Measurements from ENCODE around the gene SETBP1. TPM values are rescaled to one million over a fixed set of nuclear protein-coding genes. Genes with fewer than 3 reads are reported as not detected.

The SETBP1 gene
- total RNA-seq, 1 donor from 2014 or later: 80.0 TPM

DNA sequence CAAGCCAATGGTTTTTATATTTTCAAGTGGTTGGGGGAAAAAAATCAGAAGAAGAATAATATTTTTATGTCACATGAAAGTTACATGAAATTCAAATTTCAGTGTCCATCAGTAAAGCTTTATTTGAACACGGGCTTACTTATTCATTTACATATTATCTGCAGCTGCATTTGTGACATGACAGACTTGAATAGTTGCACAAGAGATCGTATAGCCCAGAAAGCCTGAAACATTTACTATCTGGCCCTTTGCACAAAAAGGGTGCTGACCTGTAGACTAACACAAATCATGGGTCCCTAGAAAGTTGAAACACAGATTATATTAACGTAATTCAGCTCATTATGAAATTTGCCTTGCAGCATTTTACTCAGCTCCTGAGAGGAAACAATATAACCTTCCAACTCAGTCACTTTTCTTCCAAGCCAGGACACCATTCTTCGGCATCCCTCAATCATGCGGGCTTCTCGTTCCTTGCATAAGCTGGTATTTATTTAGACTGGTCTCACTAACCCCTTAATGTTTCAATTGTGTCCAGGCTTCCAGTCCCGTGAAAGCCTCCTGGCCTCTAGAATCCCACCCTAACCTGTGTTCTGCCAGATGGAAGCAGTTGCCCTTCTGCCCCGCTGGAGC lies 402.7 kb downstream of the SETBP1 start:
- Mint-ChIP-seq H3K4me1 (ENCODE audit: unreplicated experiment) (no peaks in the 10 kb centered on the region), H3K9me3 (ENCODE audit: unreplicated experiment) (peaks cover 4% of the 10 kb centered on the region), H3K36me3 (ENCODE audit: unreplicated experiment) (no peaks in the 10 kb centered on the region), H3K27me3 (ENCODE audit: unreplicated experiment) (peaks cover 7% of the 10 kb centered on the region), H3K27ac (ENCODE audit: unreplicated experiment) (no peak overlapping the region), H3K4me3 (ENCODE audit: unreplicated experiment) (no peak overlapping the region)
- no peak for DNase-seq (ENCODE audit: extremely low spot score, unreplicated experiment)
- TF ChIP-seq, protein P1, sequence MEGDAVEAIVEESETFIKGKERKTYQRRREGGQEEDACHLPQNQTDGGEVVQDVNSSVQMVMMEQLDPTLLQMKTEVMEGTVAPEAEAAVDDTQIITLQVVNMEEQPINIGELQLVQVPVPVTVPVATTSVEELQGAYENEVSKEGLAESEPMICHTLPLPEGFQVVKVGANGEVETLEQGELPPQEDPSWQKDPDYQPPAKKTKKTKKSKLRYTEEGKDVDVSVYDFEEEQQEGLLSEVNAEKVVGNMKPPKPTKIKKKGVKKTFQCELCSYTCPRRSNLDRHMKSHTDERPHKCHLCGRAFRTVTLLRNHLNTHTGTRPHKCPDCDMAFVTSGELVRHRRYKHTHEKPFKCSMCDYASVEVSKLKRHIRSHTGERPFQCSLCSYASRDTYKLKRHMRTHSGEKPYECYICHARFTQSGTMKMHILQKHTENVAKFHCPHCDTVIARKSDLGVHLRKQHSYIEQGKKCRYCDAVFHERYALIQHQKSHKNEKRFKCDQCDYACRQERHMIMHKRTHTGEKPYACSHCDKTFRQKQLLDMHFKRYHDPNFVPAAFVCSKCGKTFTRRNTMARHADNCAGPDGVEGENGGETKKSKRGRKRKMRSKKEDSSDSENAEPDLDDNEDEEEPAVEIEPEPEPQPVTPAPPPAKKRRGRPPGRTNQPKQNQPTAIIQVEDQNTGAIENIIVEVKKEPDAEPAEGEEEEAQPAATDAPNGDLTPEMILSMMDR (IDR thresholded peaks at IDR 0.05): no peak

DNA sequence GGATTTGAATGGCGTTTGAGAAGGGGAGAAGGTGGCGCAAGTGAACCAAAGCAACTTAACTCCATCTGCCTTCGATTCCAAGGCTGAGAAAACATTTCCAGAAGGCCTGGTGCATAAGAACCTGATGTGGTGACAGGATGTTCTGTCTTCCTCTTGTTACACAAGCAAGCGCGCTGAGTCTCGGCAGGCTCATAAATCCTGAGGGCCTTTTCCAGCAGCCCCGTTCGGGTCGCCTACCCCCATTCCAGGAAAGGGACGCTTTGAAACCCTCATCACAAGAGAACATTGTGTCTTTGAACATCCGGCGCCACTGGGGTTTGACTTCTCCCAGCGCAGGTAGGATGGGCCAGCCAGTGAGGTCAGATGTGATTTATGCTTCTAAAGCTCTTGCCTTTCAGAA lies 403.5 kb downstream of the SETBP1 start:
- no peak overlapping the region for H3K4me3 Mint-ChIP-seq (ENCODE audit: unreplicated experiment)
- DNase-seq (ENCODE audit: extremely low spot score, unreplicated experiment): no peak
- no peaks in the 10 kb centered on the region for H3K4me1 Mint-ChIP-seq (ENCODE audit: unreplicated experiment)
- H3K36me3 Mint-ChIP-seq (ENCODE audit: unreplicated experiment): no peaks in the 10 kb centered on the region
- H3K27ac Mint-ChIP-seq (ENCODE audit: unreplicated experiment): no peak overlapping the region
- TF ChIP-seq, protein P1 (IDR thresholded peaks at IDR 0.05): no peak
- H3K27me3 Mint-ChIP-seq (ENCODE audit: unreplicated experiment): peaks cover 10% of the 10 kb centered on the region
- H3K9me3 Mint-ChIP-seq (ENCODE audit: unreplicated experiment): peaks cover 4% of the 10 kb centered on the region

DNA sequence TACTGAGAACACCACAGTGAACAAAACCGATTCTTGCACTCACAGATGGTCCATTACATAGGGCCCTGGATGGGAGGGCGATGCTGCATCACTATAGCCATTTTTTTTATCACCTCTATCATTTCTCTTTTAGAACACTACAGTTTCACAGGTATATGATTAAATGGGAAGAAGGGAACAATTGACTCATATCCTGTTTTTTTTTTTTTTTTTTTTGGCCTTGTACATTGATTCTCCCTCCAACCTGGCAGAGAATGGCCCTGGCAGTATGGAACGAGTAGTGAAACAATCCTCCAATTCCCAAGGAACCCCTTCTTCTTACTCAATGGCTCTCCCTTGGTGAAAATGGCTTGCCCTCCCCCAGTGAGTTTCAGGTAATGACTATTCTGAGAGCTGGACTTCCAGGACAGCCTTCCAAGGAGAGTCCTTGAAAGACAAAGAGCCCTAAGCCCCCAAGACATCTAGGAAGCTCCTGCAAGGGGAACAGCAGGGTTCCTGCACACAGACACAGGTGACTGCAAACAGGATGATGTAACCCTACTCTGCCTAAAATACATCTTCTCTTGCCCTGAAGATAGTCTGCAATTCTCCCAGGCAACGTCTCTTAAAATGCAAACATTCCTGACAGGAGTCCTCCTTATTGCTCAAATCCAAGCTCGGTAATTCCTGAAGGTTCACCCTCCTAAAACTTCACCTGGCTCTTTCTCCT lies 405.4 kb downstream of the SETBP1 start:
- Mint-ChIP-seq H3K36me3 (ENCODE audit: unreplicated experiment) (no peaks in the 10 kb centered on the region), H3K27ac (ENCODE audit: unreplicated experiment) (no peak overlapping the region), H3K4me1 (ENCODE audit: unreplicated experiment) (no peaks in the 10 kb centered on the region), H3K4me3 (ENCODE audit: unreplicated experiment) (no peak overlapping the region), H3K27me3 (ENCODE audit: unreplicated experiment) (peaks cover 10% of the 10 kb centered on the region), H3K9me3 (ENCODE audit: unreplicated experiment) (peaks cover 3% of the 10 kb centered on the region)
- TF ChIP-seq, protein P1 (IDR thresholded peaks at IDR 0.05): no peak
- DNase-seq (ENCODE audit: extremely low spot score, unreplicated experiment): no peak

DNA sequence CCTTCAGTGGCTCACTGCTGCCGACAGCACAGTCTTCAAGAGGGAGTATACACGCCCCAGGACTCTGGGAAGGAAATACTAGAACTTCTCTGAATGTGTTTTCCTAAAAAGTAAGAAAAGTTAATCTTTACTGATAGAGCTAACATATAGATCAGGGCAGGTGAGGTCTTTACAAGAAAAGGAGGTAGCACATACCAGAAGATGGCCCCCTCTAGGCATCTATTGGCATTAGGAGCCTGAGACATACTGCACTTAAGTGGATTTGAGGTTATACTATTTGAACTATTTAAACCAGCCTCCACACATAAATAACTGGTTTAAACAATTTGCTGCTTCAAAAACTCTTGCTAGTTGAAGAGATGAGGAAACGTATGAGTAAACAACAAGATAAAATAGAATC lies 406.1 kb downstream of the SETBP1 start:
- Mint-ChIP-seq H3K4me1 (ENCODE audit: unreplicated experiment) (peaks cover 2% of the 10 kb centered on the region), H3K4me3 (ENCODE audit: unreplicated experiment) (no peak overlapping the region), H3K9me3 (ENCODE audit: unreplicated experiment) (no peaks in the 10 kb centered on the region), H3K27me3 (ENCODE audit: unreplicated experiment) (peaks cover 10% of the 10 kb centered on the region), H3K36me3 (ENCODE audit: unreplicated experiment) (no peaks in the 10 kb centered on the region), H3K27ac (ENCODE audit: unreplicated experiment) (no peak overlapping the region)
- TF ChIP-seq, protein P1 (IDR thresholded peaks at IDR 0.05): no peak
- no peak for DNase-seq (ENCODE audit: extremely low spot score, unreplicated experiment)

DNA sequence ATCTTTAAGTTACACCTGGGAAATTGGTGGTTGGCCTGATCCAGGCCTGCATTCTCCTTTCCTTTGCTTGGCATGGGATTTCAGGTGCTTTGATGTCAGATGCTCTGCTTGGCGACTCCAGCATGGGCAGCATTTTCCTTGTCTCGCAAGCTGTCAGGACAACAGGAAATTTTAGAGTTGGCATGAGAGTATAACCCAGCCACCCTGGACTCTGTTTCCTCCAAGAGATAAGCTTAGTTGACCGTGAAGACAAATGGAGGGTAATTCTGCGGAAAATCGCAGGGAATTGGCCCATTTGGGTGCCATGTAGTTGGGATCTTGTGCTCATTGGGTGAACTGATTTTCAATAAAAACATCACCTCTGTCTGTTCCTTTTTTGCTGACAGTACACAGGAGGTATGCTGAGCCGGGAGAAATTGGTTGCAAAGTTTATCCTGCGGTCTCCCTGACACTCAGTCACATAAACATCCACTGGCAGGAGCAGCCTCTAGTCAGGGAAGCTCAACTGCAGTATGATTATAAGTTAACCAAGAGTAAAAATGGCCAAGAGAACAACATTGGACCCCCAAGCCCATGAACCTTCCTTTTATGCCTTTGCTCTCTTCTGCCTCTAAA lies 409.9 kb downstream of the SETBP1 start:
- Mint-ChIP-seq H3K36me3 (ENCODE audit: unreplicated experiment) (no peaks in the 10 kb centered on the region), H3K9me3 (ENCODE audit: unreplicated experiment) (no peaks in the 10 kb centered on the region), H3K4me3 (ENCODE audit: unreplicated experiment) (no peak overlapping the region), H3K27ac (ENCODE audit: unreplicated experiment) (no peak overlapping the region), H3K27me3 (ENCODE audit: unreplicated experiment) (peaks cover 10% of the 10 kb centered on the region), H3K4me1 (ENCODE audit: unreplicated experiment) (peaks cover 2% of the 10 kb centered on the region)
- TF ChIP-seq, protein P1 (IDR thresholded peaks at IDR 0.05): no peak
- DNase-seq (ENCODE audit: extremely low spot score, unreplicated experiment): no peak
